NCI-H2107 treated with DMSO at 0.1 percent for 48 hours (cell line): Measurements from ENCODE around the gene ESR1.
"Not testable (repeated sequence)": the region's sequence is repeated elsewhere in the genome, so short reads cannot be mapped to it uniquely, and the experiment has no call there.

Experiments used
- DNase-seq: peaks from one replicate; lab custom pipeline; 2025; ENCODE audit not compliant: unreplicated experiment; lab: John Stamatoyannopoulos, UW

The ESR1 gene

DNA sequence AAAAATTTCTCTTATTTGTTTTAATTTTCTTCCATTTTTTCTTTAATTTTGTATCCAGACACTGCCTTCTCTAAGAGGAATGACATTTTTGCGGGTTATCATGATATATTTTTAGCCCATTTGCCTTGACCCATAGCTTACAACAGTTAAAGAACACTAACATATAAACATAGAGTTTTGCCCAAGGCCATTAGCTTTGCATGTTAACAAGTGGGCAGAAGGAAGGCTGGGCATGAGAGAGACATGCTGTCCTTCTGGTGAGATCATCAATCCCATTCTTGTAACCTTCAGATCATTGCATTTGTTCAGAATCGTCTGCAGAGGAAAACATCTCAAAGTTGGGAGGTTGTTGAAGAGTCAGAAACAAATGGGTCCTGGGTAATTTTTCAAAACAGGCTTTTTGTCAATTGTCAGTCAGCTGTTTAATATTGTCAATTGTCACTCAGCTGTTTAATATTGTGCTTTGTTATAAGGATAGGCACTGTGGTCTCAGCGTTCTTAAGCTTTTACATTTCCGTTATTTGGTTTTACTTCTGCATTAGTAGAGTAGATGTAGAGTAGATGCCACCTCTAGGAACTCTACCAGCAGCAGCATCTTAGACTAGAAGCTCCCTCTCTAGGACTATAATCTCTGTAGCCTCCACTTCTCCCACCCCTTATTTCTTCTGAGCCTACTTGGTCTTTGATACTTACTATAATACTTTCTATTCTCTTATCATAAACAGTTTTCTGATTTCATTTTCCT, 243.1 kb downstream of the ESR1 start:
- DNase-seq: no peak

- DNase-seq: no peak
These were observed 244.6 kb downstream of the ESR1 start for GRCh38 chr6:152052061-152052460.

GRCh38 chr6:152053332-152053731, 245.8 kb downstream of the ESR1 start:
- no peak for DNase-seq

DNA sequence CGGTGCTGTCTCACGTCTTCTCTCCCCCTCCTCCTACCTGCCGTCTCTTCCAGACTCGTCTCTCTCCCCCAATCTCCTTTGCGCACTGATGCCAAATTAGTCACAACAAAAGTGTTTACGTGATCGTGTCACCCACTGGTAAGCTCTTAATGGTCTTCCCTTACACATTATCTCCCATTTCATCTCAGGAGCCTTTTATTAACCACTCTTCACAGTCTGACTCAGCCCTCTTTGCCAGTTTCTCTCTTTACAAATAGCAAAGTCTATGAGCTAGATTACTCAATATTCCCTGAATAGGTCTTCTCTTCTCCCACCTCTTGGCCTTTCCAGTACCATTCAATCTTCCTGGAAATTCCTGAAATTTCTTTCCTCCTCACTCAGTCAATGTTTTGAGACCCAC, 247.0 kb downstream of the ESR1 start:
- no peak for DNase-seq

DNA sequence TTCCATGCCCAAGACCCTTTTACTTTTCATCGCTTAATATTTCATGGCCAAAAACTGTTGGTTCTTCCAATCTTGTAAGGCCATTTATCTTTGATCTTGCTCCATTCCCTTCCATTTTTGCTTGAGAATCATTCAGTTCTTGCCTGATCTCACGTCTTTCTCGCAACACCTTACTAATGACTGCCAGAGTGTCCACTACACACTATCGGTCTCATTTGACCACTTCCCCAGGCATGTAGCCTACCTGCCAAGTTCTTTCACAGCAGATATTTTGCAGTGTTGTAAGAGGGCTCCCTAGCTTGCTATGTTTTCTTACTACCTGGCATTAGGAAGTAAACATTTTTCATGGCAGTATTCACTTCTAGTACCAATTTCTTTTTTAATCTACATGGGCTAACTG, 248.0 kb downstream of the ESR1 start:
- DNase-seq: no peak

- no peak for DNase-seq
These were observed 250.5 kb downstream of the ESR1 start for GRCh38 chr6:152057832-152058498.

DNA sequence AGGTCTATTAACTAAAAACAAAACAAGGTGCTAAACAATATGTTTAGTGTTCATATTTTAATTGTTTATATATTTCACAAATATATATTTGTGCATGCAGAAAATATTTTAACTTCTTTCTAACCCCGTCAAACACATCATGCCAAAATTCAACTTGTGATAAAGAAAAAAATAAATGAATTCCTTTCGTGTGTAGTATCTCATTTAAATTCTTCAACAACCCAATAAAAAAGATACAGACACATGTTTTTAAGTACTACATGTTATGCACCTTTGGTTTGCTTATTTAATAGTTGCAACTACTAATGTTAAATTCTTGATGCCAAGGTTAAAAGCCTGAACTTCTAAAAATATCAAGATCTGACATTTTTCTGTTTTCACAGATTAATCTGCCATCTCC, 252.4 kb downstream of the ESR1 start:
- no peak for DNase-seq

- DNase-seq: no peak
These were observed 255.0 kb downstream of the ESR1 start for GRCh38 chr6:152062476-152062875.

GRCh38 chr6:152063170-152063921, 255.9 kb downstream of the ESR1 start:
- DNase-seq: no peak

GRCh38 chr6:152068622-152069261, 261.3 kb downstream of the ESR1 start:
- DNase-seq: no peak

GRCh38 chr6:152070556-152070955, 263.1 kb downstream of the ESR1 start:
- DNase-seq: no peak

- no peak for DNase-seq
These were observed 263.8 kb downstream of the ESR1 start for GRCh38 chr6:152071318-152071717.

- DNase-seq: no peak
These were observed 264.4 kb downstream of the ESR1 start for GRCh38 chr6:152071843-152072242.

DNA sequence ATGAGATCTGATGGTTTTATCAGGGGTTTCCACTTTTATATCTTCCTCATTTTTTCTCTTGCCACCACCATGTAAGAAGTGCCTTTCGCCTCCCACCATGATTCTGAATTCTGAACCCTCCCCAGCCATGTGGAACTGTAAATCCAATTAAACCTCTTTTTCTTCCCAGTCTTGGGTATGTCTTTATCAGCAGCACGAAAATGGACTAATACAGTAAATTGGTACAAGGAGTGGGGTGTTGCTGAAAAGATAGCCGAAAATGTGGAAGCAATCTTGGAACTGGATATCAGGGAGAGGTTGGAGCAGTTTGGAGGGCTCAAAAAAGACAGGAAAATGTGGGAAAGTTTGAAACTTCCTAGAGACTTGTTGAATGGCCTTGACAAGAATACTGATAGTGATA, 268.8 kb downstream of the ESR1 start:
- DNase-seq: not testable (repeated sequence)

- DNase-seq: no peak
These were observed 270.5 kb downstream of the ESR1 start for GRCh38 chr6:152078001-152078400.

- DNase-seq: no peak
These were observed 271.3 kb downstream of the ESR1 start for GRCh38 chr6:152078804-152079203.

GRCh38 chr6:152085451-152085921, 278.0 kb downstream of the ESR1 start:
- no peak for DNase-seq

- no peak for DNase-seq
These were observed 278.9 kb downstream of the ESR1 start for GRCh38 chr6:152086223-152086873.

DNA sequence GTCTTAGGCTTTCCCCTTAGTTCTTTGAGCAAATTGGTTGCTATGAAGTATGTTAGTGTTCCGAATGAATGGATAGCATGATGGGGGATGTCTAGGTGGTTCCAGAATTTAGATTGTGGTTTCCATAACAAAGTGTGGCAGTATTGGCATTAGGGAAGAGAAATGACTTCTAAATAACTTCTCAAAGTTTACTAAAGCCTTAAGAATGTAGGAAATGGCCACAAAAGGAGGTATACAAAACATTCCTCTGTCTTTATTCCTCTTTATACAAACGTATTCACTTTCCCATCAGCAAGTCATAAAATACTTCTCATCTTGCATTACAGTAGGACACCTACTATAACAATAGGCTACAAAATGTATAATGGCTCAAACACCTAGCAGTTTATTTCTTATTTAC, 279.6 kb downstream of the ESR1 start:
- DNase-seq: no peak

- DNase-seq: no peak
These were observed 280.2 kb downstream of the ESR1 start for GRCh38 chr6:152087701-152088100.

DNA sequence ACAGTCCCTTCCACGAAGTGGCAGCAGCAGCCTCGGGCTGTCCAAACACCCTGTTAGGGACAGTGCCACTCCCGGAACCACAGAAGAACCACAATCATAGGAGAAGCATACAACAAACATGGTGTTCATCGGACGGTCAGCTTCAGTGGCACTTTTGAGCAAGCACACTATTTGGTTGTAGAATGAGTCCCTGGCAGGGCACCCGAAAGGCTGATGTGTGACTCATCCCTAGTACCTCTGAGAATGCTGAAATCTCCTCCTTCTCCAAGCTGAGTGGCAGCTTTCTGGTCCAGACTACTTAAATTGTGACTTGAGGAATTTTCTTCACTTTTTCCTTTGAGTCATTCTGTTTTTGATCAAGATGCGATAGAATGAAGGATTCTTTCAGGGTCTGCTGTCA, 282.5 kb downstream of the ESR1 start:
- no peak for DNase-seq
